Measurements from ENCODE around the gene GNAQ. TPM values are rescaled to one million over a fixed set of nuclear protein-coding genes. Genes with fewer than 3 reads are reported as not detected.
"Not testable (repeated sequence)": the region's sequence is repeated elsewhere in the genome, so short reads cannot be mapped to it uniquely, and the experiment has no call there.

The GNAQ gene
- total RNA-seq, 2 experiments from 2014 or later = 22.8 to 24.7 TPM

DNA sequence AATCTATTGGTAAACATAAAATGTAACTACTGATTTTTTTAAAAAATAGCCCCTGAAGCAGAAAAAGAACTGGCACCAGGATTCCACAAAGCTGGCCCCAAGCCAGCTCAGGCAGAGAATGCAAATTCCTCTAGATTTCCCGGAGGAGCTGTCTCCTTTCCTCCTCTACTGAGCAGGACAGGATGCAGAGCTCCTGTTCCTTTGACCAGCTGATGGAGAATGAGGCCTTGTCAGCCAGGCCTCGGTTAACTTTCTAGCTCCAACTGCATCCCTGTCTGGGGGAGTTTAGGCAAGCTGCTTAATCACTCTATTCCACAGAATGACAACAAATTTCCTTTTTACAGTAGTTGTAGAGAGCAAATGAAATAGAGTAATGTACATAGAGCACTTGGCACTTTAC lies 155.5 kb downstream of the GNAQ start:
- CTCF ChIA-PET = no interaction called here
- DNase-seq (no peak), ATAC-seq (no peak)
- Mint-ChIP-seq H3K4me1 (peaks cover 2% of the 10 kb centered on the region), H3K27ac (no peak overlapping the region), H3K9me3 (ENCODE audit: low read depth) (no peaks in the 10 kb centered on the region), H3K36me3 (ENCODE audit: low read depth) (peaks cover 7% of the 10 kb centered on the region), H3K4me3 (no peak overlapping the region), H3K27me3 (no peaks in the 10 kb centered on the region)
- POLR2A ChIA-PET = interaction anchor here (0.7 kb wide), 1 partner anchor 231 kb away, joined by 5 read pairs; no protein-coding TSS in a partner anchor
- intact Hi-C loops (cut with DNase I, micrococcal nuclease) = no loop called here

DNA sequence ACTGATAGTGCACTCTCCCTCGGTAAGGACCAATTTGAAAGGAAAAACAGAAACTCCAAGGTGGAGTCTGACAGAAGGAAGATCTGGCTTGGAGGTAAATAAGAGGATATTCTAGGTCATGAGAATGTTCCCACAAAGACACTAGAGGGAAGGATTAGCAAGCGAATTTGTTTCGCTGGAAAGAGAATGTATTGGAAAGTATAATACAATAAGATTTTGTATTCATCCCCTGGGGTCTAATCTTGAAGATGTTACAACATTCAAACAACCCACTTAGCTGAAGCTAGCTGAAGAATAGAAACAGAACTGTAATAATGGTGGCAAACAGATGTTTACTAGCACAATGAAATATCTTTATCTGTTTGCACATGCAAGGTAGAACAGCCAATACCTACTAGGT lies 158.7 kb downstream of the GNAQ start:
- ChIA-PET POLR2A (no interaction called here), CTCF (interaction anchor here (1.3 kb wide), 1 partner anchor 78 kb away, joined by 4 read pairs; no protein-coding TSS in a partner anchor)
- intact Hi-C loops (cut with DNase I, micrococcal nuclease) = no loop called here
- H3K9me3 Mint-ChIP-seq (ENCODE audit: low read depth) = no peaks in the 10 kb centered on the region
- H3K27me3 Mint-ChIP-seq = no peaks in the 10 kb centered on the region
- peaks cover 7% of the 10 kb centered on the region for H3K36me3 Mint-ChIP-seq (ENCODE audit: low read depth)
- H3K4me3 Mint-ChIP-seq = no peak overlapping the region
- peaks cover 2% of the 10 kb centered on the region for H3K4me1 Mint-ChIP-seq
- no peak overlapping the region for H3K27ac Mint-ChIP-seq
- no peak for DNase-seq
- ATAC-seq = no peak

DNA sequence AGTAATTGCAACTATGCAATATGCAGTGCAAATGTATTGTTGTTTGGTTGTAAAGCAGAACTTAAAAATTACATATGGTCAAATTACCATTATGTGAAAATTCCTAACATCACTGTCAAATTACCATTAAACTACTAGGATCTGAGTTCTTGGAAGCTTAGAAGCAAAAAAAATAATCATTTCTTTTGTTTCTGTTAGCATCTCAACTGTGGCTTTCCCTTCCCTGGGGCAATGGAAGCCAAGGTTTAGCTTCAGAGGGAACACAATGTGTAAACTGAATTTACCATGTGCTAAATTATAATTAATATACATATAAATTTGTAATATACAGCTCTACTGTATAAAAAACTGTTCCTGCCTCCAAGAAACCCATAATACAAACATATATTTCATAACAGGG lies 159.4 kb downstream of the GNAQ start:
- Mint-ChIP-seq H3K4me1 (peaks cover 2% of the 10 kb centered on the region), H3K36me3 (ENCODE audit: low read depth) (peaks cover 6% of the 10 kb centered on the region), H3K9me3 (ENCODE audit: low read depth) (no peaks in the 10 kb centered on the region), H3K27me3 (no peaks in the 10 kb centered on the region), H3K27ac (no peak overlapping the region), H3K4me3 (no peak overlapping the region)
- DNase-seq (no peak), ATAC-seq (no peak)
- ChIA-PET POLR2A (no interaction called here), CTCF (interaction anchor here (0.5 to 1.5 kb wide), 3 partner anchors 43 to 163 kb away, joined by 3 to 4 read pairs (median 3); no protein-coding TSS in a partner anchor)
- intact Hi-C loops (cut with DNase I, micrococcal nuclease) = no loop called here

DNA sequence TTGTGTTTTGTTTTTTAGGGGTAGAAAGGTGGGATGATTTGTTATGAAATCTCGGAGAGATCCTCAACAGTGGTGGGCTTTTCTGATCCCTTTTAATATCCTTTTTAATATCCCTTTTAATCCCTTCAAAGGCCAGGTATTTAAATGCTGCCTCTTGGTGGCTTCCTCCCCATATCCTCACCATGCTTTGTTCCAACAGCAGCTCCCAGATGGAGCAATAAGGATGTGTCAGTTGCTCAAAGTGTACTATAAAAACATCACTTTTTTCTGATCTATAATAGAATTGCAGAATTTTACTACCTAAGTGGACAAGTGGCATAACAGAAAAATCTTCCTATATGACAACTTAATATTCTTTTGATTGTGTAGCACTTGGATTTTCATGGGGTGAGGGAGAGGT lies 160.1 kb downstream of the GNAQ start:
- H3K27me3 Mint-ChIP-seq = no peaks in the 10 kb centered on the region
- peaks cover 2% of the 10 kb centered on the region for H3K4me1 Mint-ChIP-seq
- peaks cover 6% of the 10 kb centered on the region for H3K36me3 Mint-ChIP-seq (ENCODE audit: low read depth)
- ATAC-seq = no peak
- ChIA-PET POLR2A (no interaction called here), CTCF (interaction anchor here (0.5 to 1.5 kb wide), 3 partner anchors 43 to 163 kb away, joined by 3 to 4 read pairs (median 3); no protein-coding TSS in a partner anchor)
- no peaks in the 10 kb centered on the region for H3K9me3 Mint-ChIP-seq (ENCODE audit: low read depth)
- intact Hi-C loops (cut with DNase I, micrococcal nuclease) = no loop called here
- no peak overlapping the region for H3K4me3 Mint-ChIP-seq
- no peak for DNase-seq
- no peak overlapping the region for H3K27ac Mint-ChIP-seq

DNA sequence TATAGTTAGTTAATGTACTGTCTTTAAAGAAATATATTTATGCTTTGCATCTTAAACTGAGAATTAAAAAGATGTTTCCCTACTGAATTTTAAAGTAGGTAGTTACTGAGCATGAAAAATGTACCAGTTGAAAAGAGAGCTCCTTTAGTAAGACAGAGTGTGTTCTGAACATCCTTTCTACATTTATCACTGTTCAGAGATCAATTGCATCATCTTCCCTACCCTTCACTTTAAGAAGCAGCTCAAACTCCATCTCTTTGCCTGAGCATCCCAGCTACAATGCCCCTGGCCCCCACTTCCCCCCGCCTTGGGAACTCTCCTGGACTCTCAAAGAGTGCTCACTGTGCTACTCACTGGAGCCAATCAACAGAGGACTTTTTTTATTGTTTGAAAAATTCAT lies 164.7 kb downstream of the GNAQ start:
- Mint-ChIP-seq H3K4me1 (peaks cover 5% of the 10 kb centered on the region), H3K36me3 (ENCODE audit: low read depth) (peaks cover 32% of the 10 kb centered on the region), H3K9me3 (ENCODE audit: low read depth) (peaks cover 13% of the 10 kb centered on the region), H3K27ac (no peak overlapping the region), H3K4me3 (no peak overlapping the region), H3K27me3 (no peaks in the 10 kb centered on the region)
- ATAC-seq = no peak
- ChIA-PET CTCF (interaction anchor here (0.9 to 1.0 kb wide), 2 partner anchors 27 to 255 kb away, joined by 4 read pairs; no protein-coding TSS in a partner anchor), POLR2A (no interaction called here)
- intact Hi-C loops (cut with DNase I, micrococcal nuclease) = no loop called here
- no peak for DNase-seq

DNA sequence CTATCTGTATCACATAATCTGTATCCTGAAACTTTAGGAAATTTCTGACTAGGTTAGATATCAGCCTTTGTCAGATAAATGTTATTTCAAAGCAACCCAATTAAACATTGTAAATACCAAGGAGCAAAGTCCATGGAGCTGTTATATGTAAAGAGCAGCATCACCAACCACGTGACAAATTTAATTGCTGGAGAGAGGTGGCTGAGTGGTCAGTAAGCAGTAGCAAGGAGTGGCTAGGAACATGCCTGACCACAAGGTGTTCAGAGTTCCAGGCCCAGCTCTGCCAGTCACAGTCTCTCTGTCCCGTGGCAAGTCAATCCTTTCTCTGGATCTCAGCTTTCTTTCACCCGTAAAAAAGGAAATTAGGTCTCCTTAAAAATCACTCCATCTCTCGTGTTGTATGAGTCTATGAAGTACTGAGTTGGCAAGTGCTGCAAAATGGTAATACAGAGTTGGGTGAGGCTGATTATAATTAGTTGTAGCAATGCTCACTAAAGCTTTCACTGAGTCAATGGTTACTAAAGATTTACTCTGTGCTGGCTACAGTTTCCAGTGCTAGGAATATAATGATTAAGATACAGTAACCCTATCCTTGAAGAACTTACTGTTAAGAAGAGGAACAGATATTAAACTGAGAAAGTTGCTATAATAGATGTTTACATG lies 166.1 kb downstream of the GNAQ start:
- peaks cover 5% of the 10 kb centered on the region for H3K4me1 Mint-ChIP-seq
- intact Hi-C loops (cut with DNase I, micrococcal nuclease) = no loop called here
- DNase-seq (no peak), ATAC-seq (no peak)
- H3K27ac Mint-ChIP-seq = no peak overlapping the region
- H3K27me3 Mint-ChIP-seq = no peaks in the 10 kb centered on the region
- H3K9me3 Mint-ChIP-seq (ENCODE audit: low read depth) = peaks cover 13% of the 10 kb centered on the region
- no peak overlapping the region for H3K4me3 Mint-ChIP-seq
- H3K36me3 Mint-ChIP-seq (ENCODE audit: low read depth) = peaks cover 38% of the 10 kb centered on the region
- CTCF ChIA-PET = interaction anchor here (0.7 kb wide), 1 partner anchor 17 kb away, joined by 3 read pairs; no protein-coding TSS in a partner anchor
- POLR2A ChIA-PET = no interaction called here

DNA sequence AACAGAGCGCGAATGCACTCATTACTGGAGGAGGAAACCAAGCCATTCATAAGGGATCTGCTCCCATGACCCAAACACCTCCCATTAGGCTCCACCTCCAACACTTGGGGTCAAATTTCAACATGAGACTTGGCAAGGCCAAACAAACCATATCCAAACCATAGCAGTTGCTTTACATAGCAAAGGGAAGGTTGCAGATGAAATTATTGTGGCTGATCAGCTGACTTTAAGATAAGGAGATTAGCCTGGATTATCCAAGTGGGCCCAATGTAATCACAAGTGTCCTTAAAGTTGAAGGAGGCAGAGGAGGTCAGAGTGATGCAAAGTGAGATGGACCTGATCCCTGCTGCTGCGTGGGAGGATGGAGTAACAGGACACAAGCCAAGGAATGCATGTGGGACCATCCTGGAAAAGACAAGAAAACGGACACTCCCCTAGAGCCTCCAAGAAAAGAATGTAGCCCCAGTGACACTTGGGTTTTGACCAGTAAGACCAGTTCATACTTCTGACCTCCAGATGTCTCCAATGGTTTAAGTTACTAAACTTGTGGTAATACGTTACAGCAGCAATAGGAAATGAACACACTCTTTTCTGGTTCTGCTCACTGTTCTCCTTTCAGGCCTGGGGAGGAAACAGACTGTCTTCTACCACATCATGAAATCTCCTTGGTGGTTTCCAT lies 167.3 kb downstream of the GNAQ start:
- H3K27me3 Mint-ChIP-seq = no peaks in the 10 kb centered on the region
- intact Hi-C loops (cut with DNase I, micrococcal nuclease) = no loop called here
- no peak for DNase-seq
- POLR2A ChIA-PET = no interaction called here
- peaks cover 38% of the 10 kb centered on the region for H3K36me3 Mint-ChIP-seq (ENCODE audit: low read depth)
- peaks cover 13% of the 10 kb centered on the region for H3K9me3 Mint-ChIP-seq (ENCODE audit: low read depth)
- peaks cover 5% of the 10 kb centered on the region for H3K4me1 Mint-ChIP-seq
- ATAC-seq = no peak
- CTCF ChIA-PET = interaction anchor here (0.7 kb wide), 1 partner anchor 18 kb away, joined by 3 read pairs; no protein-coding TSS in a partner anchor
- no peak overlapping the region for H3K27ac Mint-ChIP-seq
- H3K4me3 Mint-ChIP-seq = no peak overlapping the region

DNA sequence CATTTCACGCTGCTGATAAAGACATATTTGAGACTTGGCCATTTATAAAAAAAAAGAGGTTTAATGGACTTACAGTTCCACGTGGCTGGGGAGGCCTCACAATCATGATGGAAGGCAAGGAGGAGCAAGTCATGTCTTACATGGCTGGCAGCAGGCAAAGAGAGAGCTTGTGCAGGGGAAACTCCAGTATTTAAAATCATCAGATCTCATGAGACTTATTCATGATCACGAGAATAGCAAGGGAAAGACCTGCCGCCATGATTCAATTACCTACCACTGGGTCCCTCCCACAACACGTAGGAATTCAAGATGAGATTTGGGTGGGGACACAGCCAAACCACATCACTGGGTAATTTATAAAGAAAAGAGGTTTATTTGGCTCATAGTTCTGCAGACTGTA lies 168.0 kb downstream of the GNAQ start:
- H3K4me1 Mint-ChIP-seq; H3K4me3 Mint-ChIP-seq; POLR2A ChIA-PET; ATAC-seq; intact Hi-C loops (cut with DNase I, micrococcal nuclease); H3K27ac Mint-ChIP-seq; H3K27me3 Mint-ChIP-seq; DNase-seq; CTCF ChIA-PET: not testable (repeated sequence)
- peaks cover 16% of the 10 kb centered on the region for H3K9me3 Mint-ChIP-seq (ENCODE audit: low read depth)
- peaks cover 38% of the 10 kb centered on the region for H3K36me3 Mint-ChIP-seq (ENCODE audit: low read depth)

DNA sequence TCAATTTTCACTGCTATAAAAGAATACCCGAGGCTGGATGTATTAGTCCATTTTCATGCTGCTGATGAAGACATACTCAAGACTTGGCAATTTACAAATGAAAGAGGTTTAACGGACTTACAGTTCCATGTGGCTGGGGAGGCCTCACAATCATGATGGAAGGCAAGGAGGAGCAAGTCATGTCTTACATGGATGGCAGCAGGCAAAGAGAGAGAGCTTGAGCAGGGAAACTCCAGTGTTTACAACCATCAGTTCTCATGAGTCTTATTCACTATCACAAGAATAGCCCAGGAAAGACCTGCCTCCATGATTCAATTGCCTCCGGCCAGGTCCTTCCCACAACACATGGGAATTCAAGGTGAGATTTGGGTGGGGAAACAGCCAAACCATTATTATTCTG lies 170.7 kb downstream of the GNAQ start:
- peaks cover 38% of the 10 kb centered on the region for H3K36me3 Mint-ChIP-seq (ENCODE audit: low read depth)
- peaks cover 21% of the 10 kb centered on the region for H3K4me1 Mint-ChIP-seq
- DNase-seq = not testable (repeated sequence)

DNA sequence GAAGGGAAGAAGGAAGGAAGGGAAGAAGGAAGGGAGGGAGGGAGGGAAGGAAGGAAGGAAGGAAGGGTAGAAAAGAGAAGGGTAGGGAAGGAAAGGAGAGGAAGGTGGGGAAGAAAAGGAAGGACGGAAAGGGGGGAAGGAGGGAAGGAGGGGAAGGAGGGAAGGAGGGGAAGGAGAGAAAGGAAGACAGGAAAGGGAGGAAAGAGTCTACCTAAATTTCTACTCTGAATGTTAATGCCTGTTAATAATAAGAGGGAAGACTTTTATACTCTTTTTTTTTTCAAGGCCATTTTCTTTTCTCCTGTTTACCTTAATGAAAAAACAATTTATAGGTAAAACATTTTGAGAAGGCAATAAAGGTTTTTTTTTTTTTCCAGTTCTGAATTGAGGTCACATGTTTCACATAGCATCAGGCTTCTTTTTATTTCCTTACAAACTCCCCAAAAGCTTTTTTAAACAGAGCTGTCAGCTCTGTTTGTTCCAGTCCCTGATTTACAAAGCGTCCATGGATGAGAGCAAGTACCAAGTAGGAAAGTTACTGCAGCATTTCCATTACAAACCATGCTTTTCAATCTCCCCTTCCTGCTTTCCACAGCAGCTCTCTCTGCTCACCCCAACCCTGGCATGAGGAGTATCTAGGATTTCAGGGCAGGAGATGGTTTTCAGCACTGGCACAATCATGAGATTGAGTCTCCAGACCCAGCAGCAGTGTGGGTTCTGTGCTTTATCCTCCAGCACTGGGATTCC lies 173.9 kb downstream of the GNAQ start:
- ChIA-PET CTCF (interaction anchor here (0.6 to 0.7 kb wide), 4 partner anchors 10 to 177 kb away, joined by 3 to 4 read pairs (median 3); no protein-coding TSS in a partner anchor), POLR2A (no interaction called here)
- DNase-seq (no peak), ATAC-seq (no peak)
- H3K36me3 Mint-ChIP-seq (ENCODE audit: low read depth) = peaks cover 11% of the 10 kb centered on the region
- H3K4me3 Mint-ChIP-seq = no peak overlapping the region
- H3K4me1 Mint-ChIP-seq = peaks cover 28% of the 10 kb centered on the region
- H3K9me3 Mint-ChIP-seq (ENCODE audit: low read depth) = peaks cover 3% of the 10 kb centered on the region
- H3K27me3 Mint-ChIP-seq = no peaks in the 10 kb centered on the region
- H3K27ac Mint-ChIP-seq = no peak overlapping the region
- intact Hi-C loops (cut with DNase I, micrococcal nuclease) = no loop called here

More for the DNA sequence above, 170.7 kb downstream of the GNAQ start:
- peaks cover 16% of the 10 kb centered on the region for H3K9me3 Mint-ChIP-seq (ENCODE audit: low read depth)
- POLR2A ChIA-PET; H3K27ac Mint-ChIP-seq; H3K4me3 Mint-ChIP-seq; H3K27me3 Mint-ChIP-seq; CTCF ChIA-PET; intact Hi-C loops (cut with DNase I, micrococcal nuclease); ATAC-seq: not testable (repeated sequence)

DNA sequence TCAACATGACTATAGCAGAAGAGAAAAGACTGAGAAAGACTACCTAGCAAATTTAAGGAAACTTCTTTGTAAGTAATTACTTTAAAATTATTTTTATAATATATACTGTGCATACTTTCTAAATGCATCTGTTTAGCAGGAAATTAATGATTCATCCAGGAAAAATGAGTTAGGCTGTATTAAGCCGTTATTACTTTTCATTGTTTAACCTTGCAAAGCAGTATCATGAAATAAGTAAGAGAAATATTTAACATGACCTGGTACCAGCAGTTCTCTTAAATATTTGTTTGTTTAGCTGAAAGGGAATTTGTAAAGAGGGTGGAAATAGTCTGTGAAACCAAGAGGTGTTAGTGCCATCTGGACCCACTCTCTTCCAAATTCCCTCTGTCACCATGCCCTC lies 175.0 kb downstream of the GNAQ start:
- H3K4me1 Mint-ChIP-seq = peaks cover 28% of the 10 kb centered on the region
- ATAC-seq (no peak), DNase-seq (no peak)
- H3K27me3 Mint-ChIP-seq = no peaks in the 10 kb centered on the region
- H3K9me3 Mint-ChIP-seq (ENCODE audit: low read depth) = peaks cover 3% of the 10 kb centered on the region
- intact Hi-C loops (cut with DNase I, micrococcal nuclease) = no loop called here
- ChIA-PET POLR2A (no interaction called here), CTCF (interaction anchor here (0.7 kb wide), 2 partner anchors 9 to 178 kb away, joined by 3 read pairs; no protein-coding TSS in a partner anchor)
- peaks cover 8% of the 10 kb centered on the region for H3K36me3 Mint-ChIP-seq (ENCODE audit: low read depth)
- H3K27ac Mint-ChIP-seq = no peak overlapping the region
- H3K4me3 Mint-ChIP-seq = no peak overlapping the region

Measured in activated CD4-positive, alpha-beta T cell treated with anti-CD3 and anti-CD28 coated beads for 36 hours (primary cell).